NB4 (cell line): ENCODE measurements around the gene ERCC3.
"Not testable (repeated sequence)": the region's sequence is repeated elsewhere in the genome, so short reads cannot be mapped to it uniquely, and the experiment has no call there.

Experiments used
- DNase-seq: peaks from one replicate; pipeline ENCODE4 v3.0.0; 2010; ENCODE audit warnings: low read depth
- H3K4me3 ChIP-seq: one replicate; pipeline ENCODE4 v1.5.1; 2011; ENCODE audit warnings: mild to moderate bottlenecking, low read depth, low read length, moderate library complexity
- MYC ChIP-seq: IDR thresholded peaks from 2 replicates; pipeline ENCODE4 v1.6.1; 2011; ENCODE audit warnings: low read depth, low read length
- POLR2A ChIP-seq: IDR thresholded peaks from 2 replicates; pipeline ENCODE4 v1.6.1; 2011; ENCODE audit warnings: mild to moderate bottlenecking; ENCODE audit not compliant: insufficient read length; ENCODE audit errors: extremely low read depth
- TF ChIP-seq, protein P1 (sequence below): IDR thresholded peaks from one replicate; pipeline ENCODE4 v1.5.1; 2012; ENCODE audit warnings: low read depth, low read length
- TF ChIP-seq, protein P2 (sequence below): IDR thresholded peaks from 2 replicates; pipeline ENCODE4 v1.6.1; 2011; ENCODE audit warnings: low read depth, low read length

ERCC3 gene

DNA sequence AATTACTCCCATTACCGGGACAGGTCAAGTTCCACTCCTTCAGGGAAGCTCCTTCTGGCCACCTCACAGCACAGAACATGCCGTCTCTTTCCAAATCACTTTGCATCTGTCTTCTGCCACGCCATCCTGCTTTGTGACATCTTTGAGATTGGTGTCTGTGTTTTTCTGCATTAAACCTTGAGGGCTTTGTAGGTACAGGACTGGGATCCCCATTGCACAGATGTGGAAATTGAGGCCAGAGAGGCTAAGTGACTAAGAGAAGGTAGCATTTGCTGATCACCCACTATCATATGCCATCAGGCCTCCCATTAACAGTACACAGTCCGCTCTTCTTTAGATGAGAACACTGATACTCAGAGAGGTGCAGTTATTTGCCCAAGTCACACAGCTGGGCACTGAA, 64.4 kb downstream of the ERCC3 start:
- DNase-seq: no peak

DNA sequence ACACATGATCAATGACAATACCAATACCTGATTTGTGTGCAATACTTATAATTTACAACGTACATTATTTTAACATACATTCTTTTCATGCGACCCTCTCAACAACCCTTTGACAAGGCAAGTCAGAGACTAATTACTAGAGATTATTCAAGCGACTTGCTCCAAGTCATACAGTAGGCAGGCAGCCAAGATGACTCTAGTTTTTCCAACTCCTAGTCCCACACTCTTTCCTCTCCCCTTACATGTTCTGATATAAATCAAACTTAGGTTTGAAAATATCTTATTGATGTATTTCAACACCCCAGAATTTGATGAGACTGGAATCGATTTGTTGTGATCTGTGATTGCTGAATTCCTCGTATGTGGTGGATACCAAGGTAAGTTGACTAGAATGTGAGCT, 65.8 kb downstream of the ERCC3 start:
- TF ChIP-seq, protein P1, sequence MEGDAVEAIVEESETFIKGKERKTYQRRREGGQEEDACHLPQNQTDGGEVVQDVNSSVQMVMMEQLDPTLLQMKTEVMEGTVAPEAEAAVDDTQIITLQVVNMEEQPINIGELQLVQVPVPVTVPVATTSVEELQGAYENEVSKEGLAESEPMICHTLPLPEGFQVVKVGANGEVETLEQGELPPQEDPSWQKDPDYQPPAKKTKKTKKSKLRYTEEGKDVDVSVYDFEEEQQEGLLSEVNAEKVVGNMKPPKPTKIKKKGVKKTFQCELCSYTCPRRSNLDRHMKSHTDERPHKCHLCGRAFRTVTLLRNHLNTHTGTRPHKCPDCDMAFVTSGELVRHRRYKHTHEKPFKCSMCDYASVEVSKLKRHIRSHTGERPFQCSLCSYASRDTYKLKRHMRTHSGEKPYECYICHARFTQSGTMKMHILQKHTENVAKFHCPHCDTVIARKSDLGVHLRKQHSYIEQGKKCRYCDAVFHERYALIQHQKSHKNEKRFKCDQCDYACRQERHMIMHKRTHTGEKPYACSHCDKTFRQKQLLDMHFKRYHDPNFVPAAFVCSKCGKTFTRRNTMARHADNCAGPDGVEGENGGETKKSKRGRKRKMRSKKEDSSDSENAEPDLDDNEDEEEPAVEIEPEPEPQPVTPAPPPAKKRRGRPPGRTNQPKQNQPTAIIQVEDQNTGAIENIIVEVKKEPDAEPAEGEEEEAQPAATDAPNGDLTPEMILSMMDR: no peak
- TF ChIP-seq MYC: no peak
- H3K4me3 ChIP-seq: no peak overlapping the region
- DNase-seq: no peak

More for the DNA sequence above, 64.4 kb downstream of the ERCC3 start:
- TF ChIP-seq, protein P2, sequence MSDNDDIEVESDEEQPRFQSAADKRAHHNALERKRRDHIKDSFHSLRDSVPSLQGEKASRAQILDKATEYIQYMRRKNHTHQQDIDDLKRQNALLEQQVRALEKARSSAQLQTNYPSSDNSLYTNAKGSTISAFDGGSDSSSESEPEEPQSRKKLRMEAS: no peak
- TF ChIP-seq POLR2A (no peak), MYC (no peak)
- TF ChIP-seq, protein P1: no peak
- no peak overlapping the region for H3K4me3 ChIP-seq

DNA sequence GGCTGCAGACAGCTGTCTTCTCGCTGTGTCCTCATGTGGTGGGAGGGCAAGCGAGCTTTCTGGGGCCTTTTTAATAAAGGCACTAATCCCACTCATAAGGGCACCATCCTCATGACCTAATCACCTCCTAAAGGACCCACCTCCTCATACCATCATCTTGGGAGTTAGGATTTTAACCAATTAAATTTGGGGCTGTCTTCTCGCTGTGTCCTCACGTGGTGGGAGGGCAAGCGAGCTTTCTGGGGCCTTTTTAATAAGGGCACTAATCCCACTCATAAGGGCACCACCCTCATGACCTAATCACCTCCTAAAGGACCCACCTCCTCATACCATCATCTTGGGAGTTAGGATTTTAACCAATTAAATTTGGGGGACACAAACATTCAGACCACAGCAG, 66.7 kb downstream of the ERCC3 start:
- H3K4me3 ChIP-seq, DNase-seq: not testable (repeated sequence)

DNA sequence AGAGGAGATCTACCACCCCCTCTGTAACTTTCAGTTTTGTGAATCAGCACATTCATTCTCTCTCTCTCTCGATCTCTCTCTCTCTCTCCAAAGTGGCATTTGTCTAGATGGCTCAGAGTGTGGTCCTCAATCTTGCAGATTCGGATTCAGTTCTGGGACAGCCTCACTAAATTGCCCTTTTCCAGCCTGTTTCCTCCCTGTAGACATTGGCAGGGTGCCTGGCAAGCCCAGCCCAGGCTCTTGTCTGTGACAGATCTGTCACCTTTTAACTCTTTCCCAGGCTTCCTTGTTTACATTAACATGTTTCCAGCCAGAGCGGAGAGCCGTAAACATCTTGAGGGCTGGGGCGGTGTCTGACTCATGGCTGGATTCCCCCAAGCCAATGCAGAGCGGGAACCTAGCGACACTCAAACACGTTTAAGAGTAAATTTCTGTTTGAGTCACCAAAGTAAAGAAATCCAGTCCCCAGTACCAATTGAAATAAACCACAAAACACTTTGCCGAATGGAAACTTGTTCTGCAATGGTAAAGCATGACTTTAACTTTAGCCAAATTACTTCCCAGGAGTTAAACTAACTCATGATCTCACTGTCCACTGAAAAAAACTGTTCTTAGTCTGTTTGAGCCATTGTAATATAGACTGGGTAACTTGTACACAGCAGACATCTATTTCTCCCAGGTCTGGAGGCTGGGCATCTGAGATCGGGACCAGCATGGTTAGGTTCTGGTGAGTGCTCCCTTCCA, 67.3 kb downstream of the ERCC3 start:
- DNase-seq: peak; percentile 24
- no peak overlapping the region for H3K4me3 ChIP-seq
- TF ChIP-seq, protein P2: no peak
- TF ChIP-seq, protein P1: no peak
- TF ChIP-seq POLR2A (no peak), MYC (no peak)

DNA sequence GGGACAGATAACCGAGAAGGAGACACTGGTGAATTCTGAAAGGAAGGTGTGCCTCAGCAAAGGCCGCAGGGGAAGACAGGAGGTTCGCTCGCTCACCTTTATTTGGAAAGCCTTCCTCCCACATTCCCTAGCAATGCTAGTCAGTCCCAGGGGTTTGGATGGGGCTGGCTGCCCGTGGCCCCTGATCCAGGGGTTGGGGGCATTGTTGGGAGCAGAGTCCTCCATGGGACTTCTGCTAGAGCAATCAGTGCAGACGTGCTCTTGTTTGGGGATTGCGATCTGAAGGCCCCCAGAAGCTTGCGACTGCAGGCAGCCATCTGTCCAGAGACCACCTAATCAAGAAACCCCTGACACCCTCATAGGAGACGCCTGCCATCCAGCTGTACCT, 67.8 kb downstream of the ERCC3 start:
- no peak overlapping the region for H3K4me3 ChIP-seq
- TF ChIP-seq MYC (no peak), POLR2A (no peak)
- TF ChIP-seq, protein P1: no peak
- TF ChIP-seq, protein P2: no peak
- no peak for DNase-seq

DNA sequence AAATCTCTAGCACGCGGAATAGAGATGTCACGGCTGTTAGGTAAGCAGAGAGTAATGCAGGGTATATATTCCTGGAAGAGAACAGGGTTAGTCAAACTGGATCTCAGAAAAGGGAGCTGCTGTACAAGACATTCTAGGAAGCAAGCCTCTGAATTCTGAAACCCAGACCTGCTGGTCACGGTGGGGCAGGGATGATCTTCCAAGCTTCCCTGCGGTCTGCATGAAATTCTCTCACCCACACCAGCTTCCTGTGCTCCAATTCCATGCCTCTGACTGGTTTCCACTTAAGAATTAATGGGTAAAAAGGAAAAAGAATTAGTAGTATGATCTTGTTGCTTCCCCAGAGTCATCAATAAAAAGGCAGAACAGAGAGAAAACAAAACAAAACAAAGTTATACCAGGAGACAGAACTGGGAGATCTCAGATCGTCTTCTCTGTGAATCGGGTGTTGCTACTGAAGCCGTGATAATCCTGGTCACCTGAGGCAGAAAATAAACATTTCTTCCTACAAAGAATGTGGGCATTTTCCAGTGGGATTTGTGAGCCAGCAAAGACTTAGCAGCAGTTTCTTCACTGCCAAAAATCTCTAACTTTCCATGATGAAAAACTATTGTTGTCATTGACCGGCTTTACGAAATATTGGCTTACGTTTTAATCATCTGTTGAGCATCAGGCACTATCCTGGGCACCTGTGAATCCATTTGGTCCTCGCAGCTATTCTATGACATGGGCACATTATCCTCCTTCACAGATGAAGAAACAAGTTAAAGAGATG, 68.6 kb downstream of the ERCC3 start:
- no peak for DNase-seq
- TF ChIP-seq, protein P1: no peak
- TF ChIP-seq POLR2A (no peak), MYC (no peak)
- TF ChIP-seq, protein P2: no peak
- no peak overlapping the region for H3K4me3 ChIP-seq

DNA sequence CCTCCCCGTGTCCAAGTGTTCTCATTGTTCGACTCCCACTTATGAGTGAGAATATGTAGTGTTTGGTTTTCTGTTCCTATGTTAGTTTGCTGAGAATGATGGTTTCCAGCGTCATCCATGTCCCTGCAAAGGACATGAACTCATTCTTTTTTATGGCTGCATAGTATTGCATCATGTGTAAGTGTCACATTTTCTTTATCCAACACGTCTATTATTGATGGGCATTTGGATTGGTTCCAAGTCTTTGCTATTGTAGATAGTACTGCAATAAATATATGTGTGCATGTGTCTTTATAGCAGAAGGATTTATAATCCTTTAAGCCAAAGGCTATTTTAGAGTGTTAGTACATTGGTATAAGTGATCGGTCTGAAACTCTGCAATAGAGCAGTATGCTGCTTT, 69.8 kb downstream of the ERCC3 start:
- not testable (repeated sequence) for H3K4me3 ChIP-seq, DNase-seq
